ENCODE data around the gene CAPN2.
A peak's percentile ranks its signal among the peaks of the same experiment; 100 is the strongest.

Gene CAPN2

DNA sequence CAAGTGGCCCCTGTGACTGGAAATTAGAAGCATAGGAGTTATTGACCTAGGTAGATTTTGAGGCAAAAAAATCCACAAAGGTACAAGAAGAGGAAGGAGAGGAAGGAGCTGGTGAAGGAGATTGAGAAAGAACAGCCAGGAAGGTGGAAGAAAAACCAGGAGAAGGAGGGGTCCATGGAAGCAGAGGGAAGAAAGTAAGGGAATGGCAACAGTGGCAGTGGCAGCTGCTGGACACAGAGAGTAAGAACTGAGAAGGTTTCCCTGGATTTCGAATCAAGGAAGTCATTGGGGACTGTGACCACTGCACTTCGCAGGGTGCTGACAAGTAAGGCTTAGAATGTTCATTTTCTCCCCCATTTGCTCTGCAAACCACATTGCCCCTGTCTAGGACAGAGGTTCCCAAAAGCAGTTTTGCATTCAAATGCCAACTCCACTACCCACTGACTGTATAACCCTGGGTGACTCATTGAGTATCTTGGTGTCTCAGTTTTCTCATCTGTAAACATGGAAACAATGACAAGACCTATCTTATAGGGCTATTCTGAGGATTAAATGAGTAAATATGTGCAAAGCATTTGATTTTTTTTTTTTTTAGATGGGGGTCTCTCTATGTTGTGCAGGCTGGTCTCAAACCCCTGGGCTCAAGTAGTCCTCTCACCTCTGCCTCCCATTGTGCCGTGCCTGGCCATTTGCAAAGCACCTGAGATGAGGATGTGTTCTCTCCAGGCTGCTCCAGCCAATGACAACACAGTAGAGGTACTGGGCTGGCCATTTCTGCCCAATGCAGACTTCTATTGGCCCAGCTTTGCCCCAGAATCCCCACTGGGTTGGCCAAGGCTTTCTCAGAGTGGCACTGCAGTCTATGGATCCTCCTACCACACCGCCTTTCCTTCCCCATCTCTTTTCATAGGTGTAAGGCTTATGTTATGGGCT lies 9.3 kb upstream of the CAPN2 start:
- DNase-seq: no peak

DNA sequence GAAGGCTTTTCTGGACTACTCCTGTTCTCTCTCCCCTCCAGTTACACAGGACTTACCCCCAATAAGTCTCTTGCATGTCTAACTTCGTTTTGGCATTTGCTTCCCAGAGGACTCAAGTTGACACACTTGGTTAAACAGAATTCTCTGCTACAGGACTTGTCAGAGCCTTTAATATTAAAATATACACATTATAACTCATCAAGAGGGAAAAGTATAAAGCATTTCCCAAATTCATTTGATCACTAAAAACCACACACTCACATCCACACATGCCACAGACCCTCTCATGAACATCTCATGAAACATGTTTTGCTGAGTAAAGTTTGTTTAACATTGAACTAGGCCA lies 8.7 kb upstream of the CAPN2 start:
- no peak for DNase-seq

DNA sequence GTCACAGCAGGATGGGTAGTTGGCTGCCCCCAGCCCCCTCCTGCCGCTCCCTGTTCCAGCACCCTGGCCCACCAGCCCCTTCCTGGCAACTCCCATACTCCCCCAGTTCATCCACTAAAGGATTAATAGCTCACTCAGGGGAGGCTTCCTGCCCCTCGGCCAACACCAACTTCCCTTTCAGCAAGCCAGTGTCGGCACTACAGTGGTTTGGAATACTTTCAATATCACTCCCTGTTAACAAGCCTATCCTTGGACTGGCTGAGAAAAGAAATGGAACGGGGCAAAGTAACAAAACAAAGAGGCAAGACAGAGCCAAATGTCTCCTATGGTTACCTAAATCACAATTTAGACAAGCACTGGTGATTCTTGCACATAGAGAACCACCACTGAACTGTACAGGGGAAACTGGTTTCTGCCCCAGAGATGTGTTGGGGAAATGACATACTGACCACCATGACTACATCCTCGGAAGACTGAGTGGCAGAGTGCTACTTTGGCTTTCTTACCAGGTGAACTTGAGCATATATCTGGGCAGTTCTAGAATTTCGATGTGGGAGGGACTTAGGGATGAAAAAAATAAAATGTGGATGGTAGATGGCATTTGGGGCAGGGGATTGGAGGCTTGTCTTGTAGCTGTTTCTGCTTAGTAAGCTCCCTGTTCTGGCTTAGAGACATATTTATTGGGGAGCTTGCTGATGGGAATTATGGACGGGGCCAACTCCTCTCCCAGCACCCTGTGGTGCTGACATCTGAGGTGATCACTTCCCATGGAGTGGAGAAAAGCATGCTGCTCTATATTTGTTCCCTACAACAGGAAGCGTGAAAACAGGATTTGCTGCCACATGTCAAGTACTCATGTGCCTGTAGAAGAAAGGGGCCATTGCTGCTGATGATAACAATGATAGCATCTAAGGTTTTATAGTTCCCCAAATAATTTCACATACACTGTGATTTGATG lies 7.1 kb upstream of the CAPN2 start:
- DNase-seq: no peak

DNA sequence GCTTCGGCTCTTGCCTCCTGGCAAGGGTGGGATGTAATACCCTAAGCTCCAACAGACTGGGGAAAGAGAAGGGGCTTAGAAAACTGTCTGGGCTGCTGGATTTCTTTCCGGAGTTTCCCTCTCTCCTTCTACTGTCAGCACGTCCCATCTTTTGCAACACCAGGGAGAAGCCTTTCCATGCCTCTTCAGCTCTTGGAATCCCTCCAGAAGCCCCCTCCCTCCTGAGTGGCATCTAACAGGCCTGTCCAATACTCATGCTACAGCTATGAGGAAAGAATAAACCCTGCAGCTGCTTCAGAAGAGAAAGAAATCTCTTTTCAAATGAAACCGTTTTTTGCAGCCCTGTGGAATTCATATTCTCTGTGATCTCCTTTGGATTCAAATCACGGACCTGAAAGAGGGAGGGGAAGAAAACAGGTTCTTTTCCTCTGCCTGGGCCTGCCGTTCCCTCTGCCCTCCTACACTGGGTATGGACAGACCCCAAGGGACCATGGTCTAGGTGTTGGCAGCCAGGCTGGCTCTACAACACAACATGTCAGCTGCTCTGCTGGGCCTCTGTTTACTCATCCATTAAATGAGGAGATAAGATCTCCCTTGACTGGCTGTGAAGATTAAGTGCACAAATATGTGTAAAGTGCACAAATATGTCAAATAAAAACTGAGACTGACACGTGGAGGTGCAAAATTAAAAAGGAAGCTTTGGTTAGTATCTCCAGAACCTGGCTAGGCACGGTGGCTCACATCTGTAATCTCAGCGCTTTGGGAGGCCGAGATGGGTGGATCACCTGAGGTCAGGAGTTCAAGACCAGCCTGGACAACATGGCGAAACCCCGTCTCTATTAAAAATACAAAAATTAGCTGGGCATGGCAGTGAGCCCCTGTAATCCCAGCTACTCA lies 6.0 kb upstream of the CAPN2 start:
- no peak for DNase-seq

GRCh38 chr1:223707256-223708000 lies 4.9 kb upstream of the CAPN2 start:
- DNase-seq: peak; percentile 49

GRCh38 chr1:223708001-223708359 lies 4.4 kb upstream of the CAPN2 start:
- no peak for DNase-seq

GRCh38 chr1:223708651-223709268 lies 3.6 kb upstream of the CAPN2 start:
- no peak for DNase-seq

GRCh38 chr1:223709598-223709997 lies 2.7 kb upstream of the CAPN2 start:
- no peak for DNase-seq

- DNase-seq: no peak
Measured at GRCh38 chr1:223710179-223711133, 1.9 kb upstream of the CAPN2 start.

GRCh38 chr1:223711173-223711572 lies 1.2 kb upstream of the CAPN2 start:
- DNase-seq: no peak

DNA sequence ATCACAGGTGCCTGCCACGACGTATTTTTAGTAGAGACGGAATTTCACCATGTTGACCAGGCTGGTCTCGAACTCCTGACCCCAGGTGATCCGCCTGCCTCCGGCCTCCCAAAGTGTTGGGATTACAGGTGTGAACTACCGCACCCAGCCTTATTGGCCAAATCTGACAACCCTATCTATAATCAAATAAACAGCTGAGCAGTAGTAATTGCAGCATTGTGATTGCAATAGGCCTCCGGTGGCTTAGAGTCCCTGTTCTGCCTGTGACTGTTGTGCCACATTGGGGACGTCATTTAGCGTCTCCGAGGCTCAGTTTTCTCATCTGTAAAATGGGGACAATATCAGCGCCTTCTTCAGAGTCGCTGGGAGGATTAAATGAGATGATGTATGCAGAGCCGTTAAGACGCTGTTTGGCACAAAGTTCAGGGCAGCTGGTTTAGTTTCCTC lies 569 bp upstream of the CAPN2 start:
- DNase-seq: no peak

- no peak for DNase-seq
Measured at GRCh38 chr1:223712850-223713474, 623 bp downstream of the CAPN2 start.

GRCh38 chr1:223713546-223714420 lies 1.4 kb downstream of the CAPN2 start:
- no peak for DNase-seq

DNA sequence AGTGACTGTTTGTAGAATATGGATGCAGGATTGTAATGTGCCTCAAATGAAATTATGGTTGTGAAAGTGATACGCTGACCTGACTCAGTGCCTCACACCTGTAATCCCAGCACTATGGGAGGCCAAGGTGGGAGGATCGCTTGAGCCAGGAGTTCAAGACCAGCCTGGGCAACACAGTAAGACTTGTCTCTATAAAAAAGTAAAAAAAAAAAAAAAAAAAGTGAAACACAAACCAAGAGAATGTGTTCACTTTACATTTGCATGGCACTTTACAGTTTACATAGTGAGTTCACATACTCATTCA lies 2.0 kb downstream of the CAPN2 start:
- no peak for DNase-seq

- no peak for DNase-seq
Measured at GRCh38 chr1:223714849-223715603, 2.7 kb downstream of the CAPN2 start.

- DNase-seq: no peak
Measured at GRCh38 chr1:223715604-223716172, 3.3 kb downstream of the CAPN2 start.

DNA sequence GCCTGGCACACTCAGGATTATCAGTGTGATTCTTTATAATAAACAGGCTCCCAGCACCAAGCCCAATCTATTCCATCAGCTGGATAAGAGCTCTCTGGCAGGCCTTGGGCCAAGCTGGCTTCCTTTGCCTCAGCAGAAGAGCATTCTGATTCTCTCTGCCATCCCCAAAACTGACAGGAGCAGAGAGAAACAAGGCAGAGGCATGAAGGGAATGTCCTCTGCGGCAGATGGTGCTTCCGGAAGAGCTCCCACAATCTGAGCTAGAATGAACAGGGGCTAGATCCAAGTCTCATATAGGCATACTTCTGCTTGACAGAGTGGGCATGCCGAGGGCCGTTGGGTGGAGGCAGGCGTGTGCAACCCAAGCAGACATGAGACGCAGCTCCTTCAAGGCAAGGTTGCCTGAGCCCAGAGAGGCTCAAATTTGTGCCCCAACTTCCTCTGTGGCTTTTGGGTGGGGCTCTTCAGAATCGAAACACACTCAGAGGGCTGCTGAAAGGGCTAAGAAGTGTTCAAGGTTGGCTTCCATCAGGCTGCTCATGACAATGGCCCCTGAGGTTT lies 4.0 kb downstream of the CAPN2 start:
- no peak for DNase-seq

Data from GOT3 (cell line).